ENCODE measurements around the gene OTUB2.

The OTUB2 gene

DNA sequence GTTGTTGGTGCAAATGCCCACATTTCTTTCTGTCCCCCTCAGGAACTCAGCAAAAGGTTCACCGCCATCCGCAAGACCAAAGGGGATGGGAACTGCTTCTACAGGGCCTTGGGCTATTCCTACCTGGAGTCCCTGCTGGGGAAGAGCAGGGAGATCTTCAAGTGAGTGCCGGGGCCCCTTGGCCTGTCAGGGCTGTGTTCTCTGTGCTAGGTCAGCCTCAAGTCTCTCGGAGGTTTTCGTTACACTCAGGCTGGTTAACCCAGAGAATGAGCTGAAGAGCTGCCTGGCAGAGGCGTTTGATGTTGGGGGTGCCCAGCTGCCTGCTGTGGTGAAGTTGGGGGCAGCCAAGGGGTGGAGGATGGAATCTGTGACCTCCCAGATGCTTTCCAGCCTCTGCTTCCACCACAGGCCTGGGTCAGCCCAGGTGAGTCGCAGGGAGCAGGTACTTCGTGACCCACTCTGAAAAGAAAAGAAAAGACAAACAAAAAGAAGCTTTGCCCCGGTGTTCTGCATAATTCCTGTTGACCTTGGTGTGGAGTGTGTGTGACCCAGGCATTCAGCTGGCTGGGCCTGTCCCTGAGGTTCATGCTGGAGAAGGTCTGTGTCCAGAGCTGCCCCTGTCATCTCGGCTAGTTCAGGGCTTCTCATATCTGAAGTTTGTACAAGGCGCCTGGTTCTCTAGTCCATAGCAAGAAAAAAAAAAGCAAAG, 12.9 kb downstream of the OTUB2 start:
- H3K36me3 ChIP-seq (ENCODE audit: control insufficient read depth in 5 of 5, insufficient read depth in 5 of 5, low read length in 5 of 5): peaks cover 0 to 9% (median 6%) of the 10 kb centered on the region in 5 donors

DNA sequence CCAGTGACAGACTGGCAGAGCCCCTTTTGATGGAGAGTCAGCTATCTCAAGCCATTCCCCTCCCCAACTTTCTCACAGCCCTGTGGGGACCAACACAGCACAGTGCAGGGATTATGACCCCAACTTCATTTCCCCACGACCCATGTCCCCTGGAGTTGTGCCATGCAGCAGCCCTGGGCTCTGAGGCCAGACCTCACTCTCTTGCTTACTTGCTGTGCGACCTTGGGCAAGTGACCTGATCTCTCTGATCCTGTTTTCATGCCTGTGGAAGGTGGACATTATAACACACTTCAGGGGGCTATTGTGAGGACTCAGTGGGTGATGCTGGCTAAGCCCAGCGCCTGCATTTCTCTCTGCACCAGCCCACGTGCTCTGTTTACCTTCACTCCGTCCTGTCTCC, 14.1 kb downstream of the OTUB2 start:
- Histone ChIP-seq H3K27ac (ENCODE audit: low read depth, low read length) (no peak overlapping the region), H3K9ac (ENCODE audit: low read length in 5 of 5) (no peak overlapping the region), H3K4me1 (ENCODE audit: control insufficient read depth in 5 of 5, insufficient read depth in 5 of 5, low read length in 5 of 5) (peaks cover 4 to 21% (median 14%) of the 10 kb centered on the region in 5 donors), H3K4me3 (ENCODE audit: low read depth in 1 of 5, low read length in 5 of 5) (no peak overlapping the region), H3K27me3 (ENCODE audit: control insufficient read depth in 5 of 5, insufficient read depth in 4 of 5, low read length in 5 of 5) (no peaks in the 10 kb centered on the region), H3K36me3 (ENCODE audit: control insufficient read depth in 5 of 5, insufficient read depth in 5 of 5, low read length in 5 of 5) (peaks cover 0 to 21% (median 17%) of the 10 kb centered on the region in 5 donors), H3K9me3 (ENCODE audit: control insufficient read depth in 5 of 5, low read length in 5 of 5) (no peaks in the 10 kb centered on the region)

More for the DNA sequence above, 12.9 kb downstream of the OTUB2 start:
- Histone ChIP-seq H3K9me3 (ENCODE audit: control insufficient read depth in 5 of 5, low read length in 5 of 5) (no peaks in the 10 kb centered on the region), H3K4me3 (ENCODE audit: low read depth in 1 of 5, low read length in 5 of 5) (no peak overlapping the region), H3K27me3 (ENCODE audit: control insufficient read depth in 5 of 5, insufficient read depth in 4 of 5, low read length in 5 of 5) (no peaks in the 10 kb centered on the region), H3K27ac (ENCODE audit: low read depth, low read length) (no peak overlapping the region), H3K4me1 (ENCODE audit: control insufficient read depth in 5 of 5, insufficient read depth in 5 of 5, low read length in 5 of 5) (peaks cover 4 to 21% (median 14%) of the 10 kb centered on the region in 5 donors), H3K9ac (ENCODE audit: low read length in 5 of 5) (no peak overlapping the region)

DNA sequence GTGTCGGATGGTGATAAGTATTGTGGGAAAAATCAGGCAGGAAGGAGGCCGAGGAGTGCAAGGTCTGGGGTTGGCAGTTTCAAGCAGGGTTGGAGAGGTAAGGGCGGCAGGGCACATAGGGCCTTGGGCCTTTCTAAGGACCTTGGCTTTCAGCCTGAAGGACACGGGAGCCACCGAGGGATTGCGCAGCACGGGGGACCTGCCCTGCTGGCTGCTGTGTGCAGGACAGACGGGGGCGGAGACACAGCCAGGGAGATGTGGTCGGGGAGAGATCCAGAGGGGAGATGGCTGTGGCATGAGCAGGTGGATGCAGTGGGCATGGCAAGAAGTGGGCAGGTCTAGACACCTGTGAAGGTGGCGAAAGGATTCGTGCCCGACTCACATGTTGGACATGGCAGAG, 14.7 kb downstream of the OTUB2 start:
- H3K27me3 ChIP-seq (ENCODE audit: control insufficient read depth in 5 of 5, insufficient read depth in 4 of 5, low read length in 5 of 5): no peaks in the 10 kb centered on the region
- H3K4me3 ChIP-seq (ENCODE audit: low read depth in 1 of 5, low read length in 5 of 5): no peak overlapping the region
- H3K9me3 ChIP-seq (ENCODE audit: control insufficient read depth in 5 of 5, low read length in 5 of 5): no peaks in the 10 kb centered on the region
- no peak overlapping the region for H3K9ac ChIP-seq (ENCODE audit: low read length in 5 of 5)
- H3K27ac ChIP-seq (ENCODE audit: low read depth, low read length): no peak overlapping the region
- H3K36me3 ChIP-seq (ENCODE audit: control insufficient read depth in 5 of 5, insufficient read depth in 5 of 5, low read length in 5 of 5): peaks cover 0 to 26% (median 23%) of the 10 kb centered on the region in 5 donors
- peaks cover 4 to 21% (median 14%) of the 10 kb centered on the region in 5 donors for H3K4me1 ChIP-seq (ENCODE audit: control insufficient read depth in 5 of 5, insufficient read depth in 5 of 5, low read length in 5 of 5)

DNA sequence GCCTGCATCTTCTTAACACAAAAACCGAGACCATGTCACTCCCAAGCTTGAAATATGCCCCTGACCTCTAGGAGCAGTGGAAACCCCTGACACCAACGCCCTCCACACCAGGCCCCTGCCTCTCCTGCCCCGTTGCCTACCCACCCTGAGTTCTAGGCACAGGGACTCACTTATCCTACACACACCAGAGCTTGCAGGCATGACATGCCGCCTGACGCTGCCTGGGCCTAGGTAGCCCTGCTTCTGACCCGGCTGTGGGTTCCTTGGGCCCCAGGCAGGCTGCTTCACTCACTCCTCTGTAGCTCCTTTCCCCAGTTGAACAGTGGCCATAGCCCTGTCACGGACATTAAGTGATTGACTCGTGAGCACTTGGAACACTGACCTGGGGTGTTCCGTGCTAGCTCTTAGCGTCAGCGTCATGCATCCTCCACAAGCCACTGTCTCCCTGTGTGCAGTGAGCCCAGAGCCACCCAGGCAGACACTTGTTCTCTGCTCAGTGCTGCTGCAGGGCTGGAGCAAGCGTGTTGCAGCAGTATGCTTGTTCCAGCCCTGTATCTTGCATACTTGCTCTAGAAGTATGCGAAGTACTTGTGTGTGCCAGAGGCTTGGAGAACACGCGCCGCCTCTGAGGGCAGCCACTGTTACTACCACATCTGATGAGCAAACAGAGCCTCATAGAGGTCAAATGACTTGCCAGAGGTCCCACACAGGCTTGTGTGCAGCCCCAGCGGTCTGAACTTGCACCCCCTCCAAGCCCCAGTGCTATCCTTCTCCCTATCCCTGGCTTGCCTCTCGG, 15.6 kb downstream of the OTUB2 start:
- H3K4me1 ChIP-seq (ENCODE audit: control insufficient read depth in 5 of 5, insufficient read depth in 5 of 5, low read length in 5 of 5): peaks cover 4 to 21% (median 14%) of the 10 kb centered on the region in 5 donors
- no peak overlapping the region for H3K4me3 ChIP-seq (ENCODE audit: low read depth in 1 of 5, low read length in 5 of 5)
- peaks cover 0 to 36% (median 28%) of the 10 kb centered on the region in 5 donors for H3K36me3 ChIP-seq (ENCODE audit: control insufficient read depth in 5 of 5, insufficient read depth in 5 of 5, low read length in 5 of 5)
- no peaks in the 10 kb centered on the region for H3K9me3 ChIP-seq (ENCODE audit: control insufficient read depth in 5 of 5, low read length in 5 of 5)
- H3K27me3 ChIP-seq (ENCODE audit: control insufficient read depth in 5 of 5, insufficient read depth in 4 of 5, low read length in 5 of 5): no peaks in the 10 kb centered on the region
- H3K9ac ChIP-seq (ENCODE audit: low read length in 5 of 5): no peak overlapping the region
- H3K27ac ChIP-seq (ENCODE audit: low read depth, low read length): no peak overlapping the region

GRCh38 chr14:94042433-94043091, 16.4 kb downstream of the OTUB2 start:
- Histone ChIP-seq H3K9ac (ENCODE audit: low read length in 5 of 5) (no peak overlapping the region), H3K4me1 (ENCODE audit: control insufficient read depth in 5 of 5, insufficient read depth in 5 of 5, low read length in 5 of 5) (peaks cover 4 to 21% (median 14%) of the 10 kb centered on the region in 5 donors), H3K4me3 (ENCODE audit: low read depth in 1 of 5, low read length in 5 of 5) (no peak overlapping the region), H3K36me3 (ENCODE audit: control insufficient read depth in 5 of 5, insufficient read depth in 5 of 5, low read length in 5 of 5) (peaks cover 0 to 44% (median 36%) of the 10 kb centered on the region in 5 donors), H3K9me3 (ENCODE audit: control insufficient read depth in 5 of 5, low read length in 5 of 5) (no peaks in the 10 kb centered on the region), H3K27me3 (ENCODE audit: control insufficient read depth in 5 of 5, insufficient read depth in 4 of 5, low read length in 5 of 5) (no peaks in the 10 kb centered on the region), H3K27ac (ENCODE audit: low read depth, low read length) (no peak overlapping the region)

DNA sequence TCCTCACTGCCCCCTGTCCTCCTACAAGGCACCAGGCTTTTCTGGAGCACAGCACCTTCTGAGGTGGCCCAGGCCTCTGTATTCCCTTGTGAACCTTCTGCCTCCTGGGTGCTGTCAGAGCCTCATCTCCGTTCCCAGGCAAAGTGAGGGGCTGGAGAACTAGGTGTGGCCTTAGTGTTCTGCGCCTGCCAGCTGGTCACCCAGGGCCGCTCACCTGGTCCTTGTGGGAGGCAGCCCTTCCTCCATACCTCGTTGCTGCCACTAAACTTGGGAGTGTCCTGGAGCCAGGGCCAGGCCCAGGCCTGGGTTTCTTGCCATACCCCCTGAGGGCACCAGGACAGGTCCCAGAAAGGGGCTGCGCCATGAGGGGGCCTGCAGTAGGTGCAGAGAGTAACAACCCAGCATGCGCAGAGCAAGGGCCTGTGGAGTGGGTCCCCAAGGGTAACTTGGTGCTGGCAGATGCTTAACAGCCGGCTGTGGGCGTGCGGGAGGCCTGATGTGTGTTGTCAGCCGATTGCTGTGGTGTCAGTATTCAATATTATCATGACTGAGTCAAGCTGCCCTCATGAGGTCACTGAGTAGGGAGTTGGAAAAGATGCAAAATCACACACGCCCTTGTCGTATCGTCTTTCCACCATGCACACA, 17.1 kb downstream of the OTUB2 start:
- Histone ChIP-seq H3K4me1 (ENCODE audit: control insufficient read depth in 5 of 5, insufficient read depth in 5 of 5, low read length in 5 of 5) (peaks cover 4 to 21% (median 14%) of the 10 kb centered on the region in 5 donors), H3K27ac (ENCODE audit: low read depth, low read length) (no peak overlapping the region), H3K9me3 (ENCODE audit: control insufficient read depth in 5 of 5, low read length in 5 of 5) (no peaks in the 10 kb centered on the region), H3K36me3 (ENCODE audit: control insufficient read depth in 5 of 5, insufficient read depth in 5 of 5, low read length in 5 of 5) (peaks cover 1 to 51% (median 42%) of the 10 kb centered on the region in 5 donors), H3K27me3 (ENCODE audit: control insufficient read depth in 5 of 5, insufficient read depth in 4 of 5, low read length in 5 of 5) (no peaks in the 10 kb centered on the region), H3K4me3 (ENCODE audit: low read depth in 1 of 5, low read length in 5 of 5) (no peak overlapping the region), H3K9ac (ENCODE audit: low read length in 5 of 5) (no peak overlapping the region)

DNA sequence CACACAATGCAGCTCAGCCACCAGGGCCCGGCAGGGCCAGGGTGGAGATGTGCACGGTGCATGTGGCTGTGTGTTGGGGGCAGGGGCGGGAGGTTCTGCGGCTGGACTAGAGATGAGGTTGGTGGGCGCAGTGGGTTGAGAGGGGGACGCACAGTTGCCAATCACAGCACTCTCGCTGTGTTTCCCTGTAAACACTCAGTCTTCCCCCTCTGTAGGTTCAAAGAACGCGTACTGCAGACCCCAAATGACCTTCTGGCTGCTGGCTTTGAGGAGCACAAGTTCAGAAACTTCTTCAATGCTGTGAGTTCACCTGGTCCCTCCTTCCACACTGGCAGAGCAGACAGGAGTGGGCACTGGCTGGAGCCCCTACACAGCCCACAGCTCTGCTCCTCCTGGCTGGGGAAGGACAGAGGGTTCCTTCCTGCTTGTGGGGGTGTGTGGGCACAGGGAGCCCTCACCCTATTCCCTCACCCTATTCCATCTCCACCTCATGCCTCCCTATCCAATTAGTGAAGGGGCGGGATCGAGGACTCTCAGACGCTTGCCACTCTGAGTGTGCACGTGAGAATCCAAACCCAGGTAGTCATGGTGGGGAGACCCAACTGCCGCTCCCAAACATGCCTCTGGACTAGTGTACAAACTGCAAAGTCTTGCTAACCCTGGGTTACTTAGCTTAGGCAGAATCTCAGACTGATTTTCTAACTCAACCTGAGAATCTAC, 17.8 kb downstream of the OTUB2 start:
- no peak overlapping the region for H3K9ac ChIP-seq (ENCODE audit: low read length in 5 of 5)
- H3K9me3 ChIP-seq (ENCODE audit: control insufficient read depth in 5 of 5, low read length in 5 of 5): no peaks in the 10 kb centered on the region
- no peak overlapping the region for H3K4me3 ChIP-seq (ENCODE audit: low read depth in 1 of 5, low read length in 5 of 5)
- H3K27ac ChIP-seq (ENCODE audit: low read depth, low read length): no peak overlapping the region
- no peaks in the 10 kb centered on the region for H3K27me3 ChIP-seq (ENCODE audit: control insufficient read depth in 5 of 5, insufficient read depth in 4 of 5, low read length in 5 of 5)
- H3K4me1 ChIP-seq (ENCODE audit: control insufficient read depth in 5 of 5, insufficient read depth in 5 of 5, low read length in 5 of 5): peaks cover 4 to 21% (median 14%) of the 10 kb centered on the region in 5 donors
- peaks cover 3 to 57% (median 49%) of the 10 kb centered on the region in 5 donors for H3K36me3 ChIP-seq (ENCODE audit: control insufficient read depth in 5 of 5, insufficient read depth in 5 of 5, low read length in 5 of 5)

DNA sequence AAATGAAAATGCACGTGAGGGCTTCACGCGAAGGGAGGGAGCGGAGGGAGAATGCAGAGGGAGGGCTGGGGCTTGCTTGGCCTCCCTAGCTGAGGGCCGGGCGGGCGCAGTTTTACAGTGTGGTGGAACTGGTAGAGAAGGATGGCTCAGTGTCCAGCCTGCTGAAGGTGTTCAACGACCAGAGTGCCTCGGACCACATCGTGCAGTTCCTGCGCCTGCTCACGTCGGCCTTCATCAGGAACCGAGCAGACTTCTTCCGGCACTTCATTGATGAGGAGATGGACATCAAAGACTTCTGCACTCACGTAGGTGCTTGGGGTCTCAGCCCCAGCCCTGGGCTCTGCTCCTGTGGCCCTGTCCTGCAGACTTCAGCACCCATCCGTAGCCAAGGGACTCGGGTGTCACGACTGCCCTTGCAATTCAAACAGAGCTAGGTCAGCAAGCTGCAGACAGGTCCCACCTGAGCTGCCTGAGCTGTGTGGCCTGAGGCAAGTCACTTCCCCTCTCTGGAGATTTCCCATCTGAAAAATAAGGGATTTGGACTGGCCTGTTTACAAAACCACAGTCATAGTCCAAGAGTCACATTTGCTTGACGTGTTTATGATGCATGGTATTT, 18.4 kb downstream of the OTUB2 start:
- Histone ChIP-seq H3K27me3 (ENCODE audit: control insufficient read depth in 5 of 5, insufficient read depth in 4 of 5, low read length in 5 of 5) (no peaks in the 10 kb centered on the region), H3K4me3 (ENCODE audit: low read depth in 1 of 5, low read length in 5 of 5) (no peak overlapping the region), H3K36me3 (ENCODE audit: control insufficient read depth in 5 of 5, insufficient read depth in 5 of 5, low read length in 5 of 5) (peaks cover 3 to 64% (median 55%) of the 10 kb centered on the region in 5 donors), H3K9me3 (ENCODE audit: control insufficient read depth in 5 of 5, low read length in 5 of 5) (no peaks in the 10 kb centered on the region), H3K4me1 (ENCODE audit: control insufficient read depth in 5 of 5, insufficient read depth in 5 of 5, low read length in 5 of 5) (peaks cover 4 to 21% (median 14%) of the 10 kb centered on the region in 5 donors), H3K27ac (ENCODE audit: low read depth, low read length) (no peak overlapping the region), H3K9ac (ENCODE audit: low read length in 5 of 5) (no peak overlapping the region)

- Histone ChIP-seq H3K4me3 (ENCODE audit: low read depth in 1 of 5, low read length in 5 of 5) (no peak overlapping the region), H3K27me3 (ENCODE audit: control insufficient read depth in 5 of 5, insufficient read depth in 4 of 5, low read length in 5 of 5) (no peaks in the 10 kb centered on the region), H3K9me3 (ENCODE audit: control insufficient read depth in 5 of 5, low read length in 5 of 5) (no peaks in the 10 kb centered on the region), H3K4me1 (ENCODE audit: control insufficient read depth in 5 of 5, insufficient read depth in 5 of 5, low read length in 5 of 5) (peaks cover 4 to 24% (median 14%) of the 10 kb centered on the region in 5 donors), H3K27ac (ENCODE audit: low read depth, low read length) (no peak overlapping the region), H3K9ac (ENCODE audit: low read length in 5 of 5) (no peak overlapping the region), H3K36me3 (ENCODE audit: control insufficient read depth in 5 of 5, insufficient read depth in 5 of 5, low read length in 5 of 5) (peaks cover 7 to 69% (median 61%) of the 10 kb centered on the region in 5 donors)
Observed at GRCh38 chr14:94045101-94045500, 19.0 kb downstream of the OTUB2 start.
